ENCODE data around the gene ESPNL.
A peak's percentile ranks its signal among the peaks of the same experiment; 100 is the strongest.
"Not testable (repeated sequence)": the region's sequence is repeated elsewhere in the genome, so short reads cannot be mapped to it uniquely, and the experiment has no call there.

The ESPNL gene

GRCh38 chr2:238100049-238100820 lies at the start of gene ESPNL:
Gene ESPNL, plus strand, starts transcription at chr2:238100340. Its CDS starts 80 bp downstream, at chr2:238100420.
- H3K4me3 ChIP-seq (ENCODE audit: low read depth, low read length), result no peak within 1 kb of the TSS
- peak; percentile 44 for DNase-seq (ENCODE audit: low read depth)
- TF ChIP-seq POLR2A (IDR thresholded peaks at IDR 0.05; ENCODE audit: extremely low read depth, insufficient read length), result no peak
- TF ChIP-seq MAX (IDR thresholded peaks at IDR 0.05; ENCODE audit: low read depth, low read length), result no peak
- no peak for TF ChIP-seq MYC (IDR thresholded peaks at IDR 0.05; ENCODE audit: low read depth, low read length)
- TF ChIP-seq, protein P1, sequence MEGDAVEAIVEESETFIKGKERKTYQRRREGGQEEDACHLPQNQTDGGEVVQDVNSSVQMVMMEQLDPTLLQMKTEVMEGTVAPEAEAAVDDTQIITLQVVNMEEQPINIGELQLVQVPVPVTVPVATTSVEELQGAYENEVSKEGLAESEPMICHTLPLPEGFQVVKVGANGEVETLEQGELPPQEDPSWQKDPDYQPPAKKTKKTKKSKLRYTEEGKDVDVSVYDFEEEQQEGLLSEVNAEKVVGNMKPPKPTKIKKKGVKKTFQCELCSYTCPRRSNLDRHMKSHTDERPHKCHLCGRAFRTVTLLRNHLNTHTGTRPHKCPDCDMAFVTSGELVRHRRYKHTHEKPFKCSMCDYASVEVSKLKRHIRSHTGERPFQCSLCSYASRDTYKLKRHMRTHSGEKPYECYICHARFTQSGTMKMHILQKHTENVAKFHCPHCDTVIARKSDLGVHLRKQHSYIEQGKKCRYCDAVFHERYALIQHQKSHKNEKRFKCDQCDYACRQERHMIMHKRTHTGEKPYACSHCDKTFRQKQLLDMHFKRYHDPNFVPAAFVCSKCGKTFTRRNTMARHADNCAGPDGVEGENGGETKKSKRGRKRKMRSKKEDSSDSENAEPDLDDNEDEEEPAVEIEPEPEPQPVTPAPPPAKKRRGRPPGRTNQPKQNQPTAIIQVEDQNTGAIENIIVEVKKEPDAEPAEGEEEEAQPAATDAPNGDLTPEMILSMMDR (IDR thresholded peaks at IDR 0.05; ENCODE audit: low read depth, low read length), result no peak

- TF ChIP-seq, protein P1 (IDR thresholded peaks at IDR 0.05; ENCODE audit: low read depth, low read length), result no peak
- no peak for TF ChIP-seq MYC (IDR thresholded peaks at IDR 0.05; ENCODE audit: low read depth, low read length)
- peak; percentile 31; the same call in 1 of the 2 replicates for TF ChIP-seq MAX (IDR thresholded peaks at IDR 0.05; ENCODE audit: low read depth, low read length)
- H3K4me3 ChIP-seq (ENCODE audit: low read depth, low read length), result no peak overlapping the region
- DNase-seq (ENCODE audit: low read depth), result peak; percentile 53
These were observed 46.9 kb upstream of the ESPNL start for GRCh38 chr2:238053191-238053776.

DNA sequence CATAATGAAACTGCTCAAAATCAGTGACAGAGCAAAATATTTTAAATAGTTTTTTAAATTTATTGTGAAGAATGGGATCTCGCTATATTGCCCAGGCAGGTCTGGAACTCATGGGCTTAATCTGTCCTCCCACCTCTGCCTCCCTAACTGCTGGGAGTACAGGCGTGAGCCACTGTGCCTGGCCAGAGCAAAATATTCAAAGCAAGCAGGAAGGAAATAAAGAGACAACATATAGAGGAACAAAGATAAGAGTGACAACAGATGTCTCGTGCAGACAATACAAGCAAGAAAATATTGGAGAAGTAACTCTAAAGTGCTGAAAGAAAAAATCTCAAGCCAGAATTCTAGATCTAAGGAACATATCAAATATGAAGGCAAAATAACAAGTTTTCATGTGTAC lies 44.3 kb upstream of the ESPNL start:
- no peak overlapping the region for H3K4me3 ChIP-seq (ENCODE audit: low read depth, low read length)
- no peak for DNase-seq (ENCODE audit: low read depth)
- TF ChIP-seq MYC (IDR thresholded peaks at IDR 0.05; ENCODE audit: low read depth, low read length) (no peak), MAX (IDR thresholded peaks at IDR 0.05; ENCODE audit: low read depth, low read length) (no peak), POLR2A (IDR thresholded peaks at IDR 0.05; ENCODE audit: extremely low read depth, insufficient read length) (no peak)
- TF ChIP-seq, protein P1 (IDR thresholded peaks at IDR 0.05; ENCODE audit: low read depth, low read length), result no peak

GRCh38 chr2:238057696-238058575 lies 42.2 kb upstream of the ESPNL start:
- H3K4me3 ChIP-seq (ENCODE audit: low read depth, low read length); DNase-seq (ENCODE audit: low read depth): not testable (repeated sequence)

- DNase-seq (ENCODE audit: low read depth), result no peak
- TF ChIP-seq, protein P1 (IDR thresholded peaks at IDR 0.05; ENCODE audit: low read depth, low read length), result no peak
- H3K4me3 ChIP-seq (ENCODE audit: low read depth, low read length), result peak overlapping the region; percentile 89
These were observed 40.6 kb upstream of the ESPNL start for GRCh38 chr2:238059505-238059904.

GRCh38 chr2:238060096-238060541 lies 40.0 kb upstream of the ESPNL start:
- no peak for TF ChIP-seq MYC (IDR thresholded peaks at IDR 0.05; ENCODE audit: low read depth, low read length)
- no peak for TF ChIP-seq POLR2A (IDR thresholded peaks at IDR 0.05; ENCODE audit: extremely low read depth, insufficient read length)
- TF ChIP-seq, protein P1 (IDR thresholded peaks at IDR 0.05; ENCODE audit: low read depth, low read length), result no peak
- no peak for TF ChIP-seq MAX (IDR thresholded peaks at IDR 0.05; ENCODE audit: low read depth, low read length)
- no peak for DNase-seq (ENCODE audit: low read depth)
- H3K4me3 ChIP-seq (ENCODE audit: low read depth, low read length), result peak overlapping the region; percentile 89
